NCI-H2196 treated with DMSO at 0.1 percent for 48 hours (cell line): ENCODE results near the gene BAZ2A.
"Not testable (repeated sequence)": the region's sequence is repeated elsewhere in the genome, so short reads cannot be mapped to it uniquely, and the experiment has no call there.

ENCODE experiments used
- DNase-seq: peaks from one replicate; lab custom pipeline; 2025; ENCODE audit not compliant: unreplicated experiment; lab: John Stamatoyannopoulos, UW

Gene BAZ2A

GRCh38 chr12:56630180-56630632 lies at the start of gene BAZ2A:
TSS of gene BAZ2A (minus strand) at chr12:56630326. CDS start at chr12:56617530, 12,796 bp downstream.
- peak; percentile 68 for DNase-seq

- DNase-seq, result no peak
Observed at GRCh38 chr12:56678852-56679251, 48.7 kb upstream of the BAZ2A start.

GRCh38 chr12:56677680-56678079 lies 47.6 kb upstream of the BAZ2A start:
- DNase-seq, result no peak

- DNase-seq, result no peak
Observed at GRCh38 chr12:56676851-56677580, 46.9 kb upstream of the BAZ2A start.

GRCh38 chr12:56671608-56672007 lies 41.5 kb upstream of the BAZ2A start:
- DNase-seq, result no peak

GRCh38 chr12:56670836-56671235 lies 40.7 kb upstream of the BAZ2A start:
- no peak for DNase-seq

GRCh38 chr12:56668197-56668457 lies 38.0 kb upstream of the BAZ2A start:
- DNase-seq, result no peak

GRCh38 chr12:56661979-56662638 lies 32.0 kb upstream of the BAZ2A start:
- DNase-seq, result no peak

- no peak for DNase-seq
Observed at GRCh38 chr12:56661560-56661959, 31.4 kb upstream of the BAZ2A start.

GRCh38 chr12:56658921-56659320 lies 28.8 kb upstream of the BAZ2A start:
- DNase-seq, result no peak

- DNase-seq, result no peak
Observed at GRCh38 chr12:56657416-56658379, 27.6 kb upstream of the BAZ2A start.

GRCh38 chr12:56653781-56654180 lies 23.7 kb upstream of the BAZ2A start:
- DNase-seq, result not testable (repeated sequence)

- not testable (repeated sequence) for DNase-seq
Observed at GRCh38 chr12:56648023-56648422, 17.9 kb upstream of the BAZ2A start.

GRCh38 chr12:56645717-56646446 lies 15.8 kb upstream of the BAZ2A start, which contains the start of gene ATP5F1B:
TSS of gene ATP5F1B (minus strand) at chr12:56645984. CDS start at chr12:56645963, 21 bp downstream.
- peak; percentile 99 for DNase-seq

GRCh38 chr12:56645201-56645716 lies 15.1 kb upstream of the BAZ2A start:
- DNase-seq, result no peak

GRCh38 chr12:56644654-56645053 lies 14.5 kb upstream of the BAZ2A start:
- no peak for DNase-seq

- no peak for DNase-seq
Observed at GRCh38 chr12:56641219-56641618, 11.1 kb upstream of the BAZ2A start.

- DNase-seq, result no peak
Observed at GRCh38 chr12:56637621-56638020, 7.5 kb upstream of the BAZ2A start.

- peak; percentile 99 for DNase-seq
Observed at GRCh38 chr12:56636675-56637540, 6.8 kb upstream of the BAZ2A start.
